PC-9 (cell line): ENCODE data around the gene ETF1. TPM values are rescaled to one million over a fixed set of nuclear protein-coding genes. Genes with fewer than 3 reads are reported as not detected.

Source experiments
- BruUV-seq: library from RNA; stranded (reverse); fragments of 400-500 nt; replicated peaks from 2 replicates; lab custom pipeline; 2021; lab: Mats Ljungman, UMichigan
- CTCF ChIA-PET: fragments of 300-600 bp; sonication (Branson Sonifier 250); formaldehyde crosslinking; loops from one replicate; lab custom pipeline; 2022; ENCODE audit warnings: antibody characterized with exemption; lab: Charles Lee
- POLR2A ChIA-PET: fragments of 300-600 bp; sonication (Branson Sonifier 250); formaldehyde crosslinking; loops from one replicate; lab custom pipeline; 2022; ENCODE audit warnings: antibody characterized with exemption; ENCODE audit not compliant: unreplicated experiment; lab: Charles Lee
- DNase-seq, 2 experiments: peaks; one replicate each; pipeline versions ENCODE4 v3.0.0 to v3.0.0-alpha.2; 2015 to 2022; ENCODE audit warnings: mixed read lengths in 1 of 2
- H2AFZ ChIP-seq: fragments of 200-600 bp; sonication (generic); 2 replicates; pipeline ENCODE4 v1.8.1; 2017; ENCODE audit warnings: antibody characterized with exemption
- H3F3A ChIP-seq: fragments of 200-600 bp; sonication (generic); 2 replicates; pipeline ENCODE4 v1.8.1; 2017; ENCODE audit warnings: antibody characterized with exemption, mild to moderate bottlenecking, low read depth; ENCODE audit not compliant: insufficient read depth
- H3K27ac ChIP-seq: fragments of 200-600 bp; sonication (generic); 2 replicates; pipeline ENCODE4 v1.6.1; 2016; ENCODE audit warnings: mixed run types
- H3K27me3 ChIP-seq: fragments of 200-600 bp; sonication (generic); 2 replicates; pipeline ENCODE4 v1.6.1; 2016; ENCODE audit warnings: low read depth, mixed run types; ENCODE audit not compliant: insufficient read depth
- H3K36me3 ChIP-seq: fragments of 200-600 bp; sonication (generic); 2 replicates; pipeline ENCODE4 v1.6.1; 2016; ENCODE audit warnings: low read depth, mixed run types
- H3K4me1 ChIP-seq: fragments of 200-600 bp; sonication (generic); replicated peaks from 2 replicates; pipeline ENCODE4 v1.6.1; 2016; ENCODE audit warnings: mixed run types; ENCODE audit not compliant: insufficient read depth
- H3K4me2 ChIP-seq: fragments of 200-600 bp; sonication (generic); 2 replicates; pipeline ENCODE4 v1.6.1; 2017; ENCODE audit warnings: mixed run types
- H3K4me3 ChIP-seq: fragments of 200-600 bp; sonication (generic); 2 replicates; pipeline ENCODE4 v1.6.1; 2016; ENCODE audit warnings: mixed run types
- H3K79me2 ChIP-seq: fragments of 200-600 bp; sonication (generic); 2 replicates; pipeline ENCODE4 v1.6.1; 2017; ENCODE audit warnings: low read depth, mixed run types
- H3K9me2 ChIP-seq: fragments of 200-600 bp; sonication (generic); 2 replicates; pipeline ENCODE4 v1.8.1; 2017; ENCODE audit warnings: mild to moderate bottlenecking; ENCODE audit not compliant: insufficient read depth
- H3K9me3 ChIP-seq: fragments of 200-600 bp; sonication (generic); 2 replicates; pipeline ENCODE4 v1.8.1; 2016; ENCODE audit warnings: low read depth; ENCODE audit not compliant: insufficient read depth
- H4K20me1 ChIP-seq: fragments of 200-600 bp; sonication (generic); 2 replicates; pipeline ENCODE4 v1.8.1; 2017; ENCODE audit not compliant: insufficient read depth
- CTCF ChIP-seq: fragments of 200-600 bp; sonication (generic); conservative IDR thresholded peaks from 2 replicates; pipeline ENCODE4 v1.6.1; 2017; ENCODE audit warnings: mixed run types, antibody characterized with exemption, mild to moderate bottlenecking, moderate library complexity
- EZH2 ChIP-seq: fragments of 200-600 bp; sonication (generic); IDR thresholded peaks from 2 replicates; pipeline ENCODE4 v1.8.0; 2017; ENCODE audit warnings: antibody characterized with exemption, low read depth
- intact Hi-C: fragments of 100-400 bp; cut with micrococcal nuclease; formaldehyde crosslinking; loops from one replicate; pipeline ENCODE4 v1.10.0; 2022; ENCODE audit not compliant: unreplicated experiment
- total RNA-seq: library from RNA; stranded (reverse); gene quantifications from 2 replicates; pipeline ENCODE4 v1.2.3, GENCODE V29; 2021

ETF1 gene
- total RNA-seq, 1 experiment from 2014 or later = 84.9 TPM

- TF ChIP-seq CTCF (no peak), EZH2 (no peak)
- no TSS peak for BruUV-seq
- H3K27me3 ChIP-seq = peaks cover 32% of the 10 kb centered on the region
- H3K9me2 ChIP-seq = no peaks in the 10 kb centered on the region
- POLR2A ChIA-PET = no interaction called here
- CTCF ChIA-PET = no interaction called here
- no peaks in the 10 kb centered on the region for H3K79me2 ChIP-seq
- DNase-seq = no peak
- H3K4me2 ChIP-seq = peak overlapping the region; percentile 81
- peak overlapping the region; percentile 88 for H2AFZ ChIP-seq
- intact Hi-C loops = no loop called here
- H3K4me3 ChIP-seq = peak overlapping the region; percentile 54; the same call in 1 of the 2 replicates
- H3K9me3 ChIP-seq = no peaks in the 10 kb centered on the region
- no peaks in the 10 kb centered on the region for H3K36me3 ChIP-seq
- H3K27ac ChIP-seq = no peak overlapping the region
- H4K20me1 ChIP-seq = no peaks in the 10 kb centered on the region
- 0 out of 2 replicates have a peak, but pooled peaks cover 7% of the 10 kb centered on the region for H3K4me1 ChIP-seq
- no peaks in the 10 kb centered on the region; the same call in 1 of the 2 replicates for H3F3A ChIP-seq
These were observed 51.8 kb downstream of the ETF1 start for GRCh38 chr5:138491284-138491648.

GRCh38 chr5:138490648-138491283, 52.3 kb downstream of the ETF1 start:
- Histone ChIP-seq H3F3A (no peaks in the 10 kb centered on the region; the same call in 1 of the 2 replicates), H4K20me1 (no peaks in the 10 kb centered on the region), H3K9me3 (no peaks in the 10 kb centered on the region), H3K27ac (no peak overlapping the region), H3K4me3 (no peak overlapping the region), H3K9me2 (no peaks in the 10 kb centered on the region), H3K79me2 (no peaks in the 10 kb centered on the region), H3K27me3 (peaks cover 32% of the 10 kb centered on the region), H3K36me3 (no peaks in the 10 kb centered on the region), H3K4me1 (0 out of 2 replicates have a peak, but pooled peaks cover 7% of the 10 kb centered on the region), H3K4me2 (no peak overlapping the region), H2AFZ (no peak overlapping the region)
- DNase-seq = no peak
- TF ChIP-seq CTCF (no peak), EZH2 (no peak)
- intact Hi-C loops = no loop called here
- BruUV-seq = no TSS peak
- POLR2A ChIA-PET = interaction anchor here (0.7 kb wide), 1 partner anchor 77 kb away, joined by 5 read pairs; no protein-coding TSS in a partner anchor
- CTCF ChIA-PET = interaction anchor here (0.9 kb wide), 1 partner anchor 40 kb away, joined by 3 read pairs; no protein-coding TSS in a partner anchor

- no TSS peak for BruUV-seq
- Histone ChIP-seq H3K27me3 (peaks cover 32% of the 10 kb centered on the region), H3K36me3 (no peaks in the 10 kb centered on the region), H3F3A (no peaks in the 10 kb centered on the region; the same call in 1 of the 2 replicates), H4K20me1 (no peaks in the 10 kb centered on the region), H3K4me2 (no peak overlapping the region), H2AFZ (no peak overlapping the region), H3K4me3 (no peak overlapping the region), H3K27ac (no peak overlapping the region), H3K9me3 (no peaks in the 10 kb centered on the region), H3K4me1 (0 out of 2 replicates have a peak, but pooled peaks cover 7% of the 10 kb centered on the region), H3K79me2 (no peaks in the 10 kb centered on the region), H3K9me2 (no peaks in the 10 kb centered on the region)
- POLR2A ChIA-PET = no interaction called here
- CTCF ChIA-PET = interaction anchor here (0.9 kb wide), 1 partner anchor 39 kb away, joined by 3 read pairs; no protein-coding TSS in a partner anchor
- TF ChIP-seq CTCF (no peak), EZH2 (no peak)
- no peak for DNase-seq
- intact Hi-C loops = no loop called here
These were observed 53.4 kb downstream of the ETF1 start for GRCh38 chr5:138489683-138490061.
